HG03159 (cell line): Measurements from ENCODE around the gene TRPM2.

Experiments
- ATAC-seq: cut with Tn5 transposase; IDR thresholded peaks from one replicate; pipeline ENCODE4 v1.9.1; 2021; ENCODE audit warnings: mild to moderate bottlenecking, moderate library complexity; ENCODE audit not compliant: unreplicated experiment

TRPM2 gene

GRCh38 chr21:44353191-44353970 is at the start of gene TRPM2:
TSS of gene TRPM2 (plus strand) at chr21:44353621. CDS start at chr21:44353701, 80 bp downstream.
- no peak for ATAC-seq

GRCh38 chr21:44304011-44304616 is 49.3 kb upstream of the TRPM2 start:
- no peak for ATAC-seq

- no peak for ATAC-seq
These were observed 48.5 kb upstream of the TRPM2 start for GRCh38 chr21:44304877-44305293.

GRCh38 chr21:44305691-44306090 is 47.7 kb upstream of the TRPM2 start:
- ATAC-seq = no peak

GRCh38 chr21:44306936-44307704 is 46.3 kb upstream of the TRPM2 start:
- no peak for ATAC-seq

- no peak for ATAC-seq
These were observed 42.6 kb upstream of the TRPM2 start for GRCh38 chr21:44310628-44311507.

GRCh38 chr21:44312089-44312488 is 41.3 kb upstream of the TRPM2 start:
- ATAC-seq = no peak

GRCh38 chr21:44312716-44313115 is 40.7 kb upstream of the TRPM2 start:
- ATAC-seq = no peak

- ATAC-seq = no peak
These were observed 40.0 kb upstream of the TRPM2 start for GRCh38 chr21:44313451-44313850.

- no peak for ATAC-seq
These were observed 39.3 kb upstream of the TRPM2 start for GRCh38 chr21:44314128-44314527.

- no peak for ATAC-seq
These were observed 38.9 kb upstream of the TRPM2 start for GRCh38 chr21:44314561-44314960.

- ATAC-seq = no peak
These were observed 37.7 kb upstream of the TRPM2 start for GRCh38 chr21:44315691-44316203.

- ATAC-seq = no peak
These were observed 37.0 kb upstream of the TRPM2 start for GRCh38 chr21:44316277-44316900.

- ATAC-seq = no peak
These were observed 36.1 kb upstream of the TRPM2 start for GRCh38 chr21:44317241-44317782.

GRCh38 chr21:44317871-44318270 is 35.5 kb upstream of the TRPM2 start:
- ATAC-seq = no peak

- no peak for ATAC-seq
These were observed 34.7 kb upstream of the TRPM2 start for GRCh38 chr21:44318489-44319285.

- no peak for ATAC-seq
These were observed 33.9 kb upstream of the TRPM2 start for GRCh38 chr21:44319407-44320065.

GRCh38 chr21:44320847-44321246 is 32.6 kb upstream of the TRPM2 start:
- ATAC-seq = no peak
